ENCODE results near the gene SLC7A5. TPM values are rescaled to one million over a fixed set of nuclear protein-coding genes. Genes with fewer than 3 reads are reported as not detected.

SLC7A5 gene
- total and polyA plus RNA-seq, 2 of the 4 experiments (the other 2 are of a cell fraction) = 11.3 to 101 TPM

- Histone ChIP-seq H3K4ac (ENCODE audit: low read depth, low read length) (peak overlapping the region; percentile 70), H3K4me1 (ENCODE audit: control insufficient read depth, insufficient read depth, low read length) (peaks cover 15% of the 10 kb centered on the region), H3K27ac (ENCODE audit: insufficient read depth, low read length) (no peak overlapping the region), H4K5ac (ENCODE audit: low read depth, low read length) (peak overlapping the region; percentile 43; the same call in 1 of the 2 replicates), H3K79me1 (ENCODE audit: low read depth in 1 of 2, low read length in 2 of 2) (no peaks in the 10 kb centered on the region), H3K18ac (ENCODE audit: low read depth, low read length) (peak overlapping the region; percentile 54), H2BK15ac (ENCODE audit: low read depth, low read length) (peak overlapping the region; percentile 94; the same call in 2 of the 3 replicates), H3K36me3 (ENCODE audit: control insufficient read depth, insufficient read depth, low read length) (no peaks in the 10 kb centered on the region), H4K8ac (ENCODE audit: low read depth in 2 of 2, low read length in 2 of 2) (peak overlapping the region in 1 of 2 experiments; percentile 32; a peak in 1 of 4 replicates), H3K23ac (ENCODE audit: low read depth, low read length) (0 out of 2 replicates have a peak overlapping the region, but pooled peaks have one; percentile 70), H2AK5ac (ENCODE audit: low read depth, low read length) (peak overlapping the region; percentile 84; the same call in 1 of the 2 replicates), H2BK20ac (ENCODE audit: low read depth, low read length) (peak overlapping the region; percentile 89), H4K20me1 (ENCODE audit: insufficient read depth, low read length) (no peaks in the 10 kb centered on the region), H4K91ac (ENCODE audit: insufficient read depth, low read depth, low read length) (peak overlapping the region; percentile 78), H3K14ac (replicated peaks; ENCODE audit: low read depth, low read length) (peak overlapping the region; percentile 74), H3K9me3 (ENCODE audit: control insufficient read depth, insufficient read depth, low read length) (no peaks in the 10 kb centered on the region), H3K9me1 (ENCODE audit: insufficient read depth, low read length) (peaks cover 13% of the 10 kb centered on the region), H2AFZ (replicated peaks; ENCODE audit: low read length, poor library complexity) (peak overlapping the region; percentile 74), H2AK9ac (replicated peaks; ENCODE audit: low read depth, low read length, poor library complexity) (peak overlapping the region; percentile 69), H3K56ac (ENCODE audit: extremely low read depth, insufficient read depth, low read length) (no peak overlapping the region), H3K4me3 (ENCODE audit: insufficient read depth, low read depth, low read length) (no peak overlapping the region), H3K27me3 (ENCODE audit: control insufficient read depth, insufficient read depth, low read length) (no peaks in the 10 kb centered on the region), H3K9ac (ENCODE audit: low read depth, low read length) (no peak overlapping the region), H3K4me2 (ENCODE audit: low read depth, low read length) (no peak overlapping the region), H2BK120ac (ENCODE audit: low read depth, low read length) (peak overlapping the region; percentile 72), H2BK5ac (ENCODE audit: low read depth, low read length, poor library complexity, severe bottlenecking) (peak overlapping the region; percentile 1)
- dilution Hi-C loops (cut with HindIII; ENCODE audit: low sequenced_read_pairs, unreplicated experiment) (no loop called here), in situ Hi-C loops (cut with MboI; ENCODE audit: low sequenced_read_pairs) (no loop called here), intact Hi-C loops (cut with micrococcal nuclease) (no loop called here)
- POLR2A ChIA-PET (ENCODE audit: unreplicated experiment) = no interaction called here
- DNase-seq (peak; percentile 35), ATAC-seq (ENCODE audit: low read depth) (peak; percentile 79)
- 53% methylated on average over 6 of the region's 10 CpGs; no CpG with 5 or more reads in 1 of the 2 experiments for WGBS, 2 experiments (ENCODE audit: extremely low coverage in 2 of 2, insufficient read length in 1 of 2)
- TF ChIP-seq USF2 (IDR thresholded peaks at IDR 0.05; ENCODE audit: low read depth, low read length) (no peak), CEBPB (IDR thresholded peaks at IDR 0.05; ENCODE audit: low read depth, low read length) (no peak), RCOR1 (IDR thresholded peaks at IDR 0.05; ENCODE audit: insufficient replicate concordance, low read length) (no peak), SMC3 (IDR thresholded peaks at IDR 0.05; ENCODE audit: low read depth, low read length) (no peak), NFE2L2 (IDR thresholded peaks at IDR 0.05; ENCODE audit: low read depth, low read length) (no peak), MAFK (IDR thresholded peaks at IDR 0.05; ENCODE audit: low read depth, low read length) (no peak), BHLHE40 (IDR thresholded peaks at IDR 0.05; ENCODE audit: low read depth, low read length) (no peak), ELK1 (IDR thresholded peaks at IDR 0.05; ENCODE audit: borderline replicate concordance, low read depth, low read length) (no peak), CTCF (conservative IDR thresholded peaks at IDR 0.05; ENCODE audit: low read depth, low read length) (no peak), RAD21 (IDR thresholded peaks at IDR 0.05; ENCODE audit: low read length) (no peak), RFX5 (IDR thresholded peaks at IDR 0.05; ENCODE audit: low read depth, low read length) (no peak), MXI1 (IDR thresholded peaks at IDR 0.05; ENCODE audit: borderline replicate concordance, low read depth, low read length) (no peak), CHD1 (IDR thresholded peaks at IDR 0.05; ENCODE audit: low read depth, low read length) (no peak)
- CTCF ChIA-PET = no interaction called here
- BruUV-seq (replicated peaks) = no TSS peak
These were observed 84.5 kb downstream of the SLC7A5 start for GRCh38 chr16:87784812-87785211.
